K562 (cell line): ENCODE results near the gene RFPL2. TPM values are rescaled to one million over a fixed set of nuclear protein-coding genes. Genes with fewer than 3 reads are reported as not detected.

ENCODE experiments used
- ATAC-seq: fragments of 200-7000 bp; cut with Tn5 transposase; 3 replicates; pipeline ENCODE4 v1.9.1; 2020; ENCODE audit warnings: moderate library complexity
- BruUV-seq: library from RNA; stranded (reverse); fragments of 400-500 nt; replicated peaks from 2 replicates; lab custom pipeline; 2021; lab: Mats Ljungman, UMichigan
- CTCF ChIA-PET: fragments of 300-600 bp; formaldehyde crosslinking; extraction: SDS; loops from one replicate; lab custom pipeline; 2021; ENCODE audit warnings: low intra/inter-chr PET ratio; lab: Yijun Ruan, JAX
- POLR2A ChIA-PET: fragments of 300-600, 350-650 bp; sonication (Branson Sonifier 250); formaldehyde crosslinking; extraction: SDS; loops from one replicate; lab custom pipeline; 2021; ENCODE audit warnings: antibody characterized with exemption, inconsistent platforms; lab: Yijun Ruan, JAX
- DNase-seq, 4 experiments: peaks; one replicate each; pipeline versions ENCODE4 v3.0.0 to v3.0.0-alpha.2; 2011 to 2018; ENCODE audit warnings: low spot score in 3 of 4, mixed read lengths in 3 of 4; ENCODE audit errors: extremely low read depth in 1 of 4
- FAIRE-seq: peaks from 2 replicates; lab custom pipeline; 2011; peaks lifted over from hg19 to GRCh38; lab: Jason Lieb, UNC
- H2AFZ ChIP-seq: 2 replicates; pipeline ENCODE4 v1.6.0; 2011; ENCODE audit warnings: low read depth, low read length, control low read depth, inconsistent platforms
- H3K27ac ChIP-seq: fragments of 200-600 bp; 3 replicates; pipeline ENCODE4 v1.8.0; 2011; ENCODE audit warnings: low read depth, mild to moderate bottlenecking, control low read depth, inconsistent platforms, low read length, moderate library complexity, mixed read lengths; ENCODE audit errors: extremely low read depth
- H3K27me3 ChIP-seq, 2 experiments: fragments of 300-600 bp in 1 of 2; 2 replicates in 1 of 2; 3 replicates in 1 of 2; pipeline versions ENCODE4 v1.6.0 to v1.8.0; 2011; ENCODE audit warnings: inconsistent platforms in 2 of 2, low read length in 2 of 2, mild to moderate bottlenecking in 1 of 2, mixed read lengths in 1 of 2, moderate library complexity in 1 of 2; ENCODE audit not compliant: control insufficient read depth in 2 of 2, insufficient read depth in 2 of 2
- H3K36me3 ChIP-seq: fragments of 300-600 bp; 3 replicates; pipeline ENCODE4 v1.8.0; 2011; ENCODE audit warnings: mild to moderate bottlenecking, low read length, inconsistent platforms; ENCODE audit not compliant: control insufficient read depth, insufficient read depth
- H3K4me1 ChIP-seq, 2 experiments: fragments of 200-600 bp in 1 of 2; replicated peaks in 1 of 2; 2 replicates in 1 of 2; 3 replicates in 1 of 2; pipeline versions ENCODE4 v1.5.1 to v1.8.0; 2011; ENCODE audit warnings: inconsistent platforms in 2 of 2, low read length in 2 of 2, mild to moderate bottlenecking in 1 of 2, mixed read lengths in 1 of 2, moderate library complexity in 1 of 2; ENCODE audit not compliant: control insufficient read depth in 2 of 2, insufficient read depth in 2 of 2
- H3K4me2 ChIP-seq: 2 replicates; pipeline ENCODE4 v1.6.1; 2011; ENCODE audit warnings: low read length, control low read depth, inconsistent platforms, mixed read lengths; ENCODE audit not compliant: insufficient read depth
- H3K4me3 ChIP-seq: fragments of 200-600 bp; sonication (generic), shearing (Covaris generic); 2 replicates; pipeline ENCODE4 v1.5.1; 2016; ENCODE audit warnings: control low read depth, inconsistent platforms
- H3K79me2 ChIP-seq: fragments of 200-600 bp; 3 replicates; pipeline ENCODE4 v1.8.0; 2011; ENCODE audit warnings: low read length, inconsistent platforms; ENCODE audit not compliant: control insufficient read depth, insufficient read depth
- H3K9ac ChIP-seq, 2 experiments: 2 replicates each; pipeline versions ENCODE4 v1.6.0 to v1.6.1; 2011; ENCODE audit warnings: low read depth in 2 of 2, low read length in 2 of 2, control low read depth in 1 of 2, inconsistent platforms in 1 of 2, mild to moderate bottlenecking in 1 of 2, mixed read lengths in 1 of 2; ENCODE audit not compliant: insufficient read depth in 1 of 2
- H3K9me1 ChIP-seq: one replicate; pipeline ENCODE4 v1.6.0; 2011; ENCODE audit warnings: inconsistent platforms, mild to moderate bottlenecking, low read length, moderate library complexity; ENCODE audit not compliant: control insufficient read depth, insufficient read depth
- H3K9me3 ChIP-seq: replicated peaks from 2 replicates; pipeline ENCODE4 v1.5.1; 2011; ENCODE audit warnings: low read depth, low read length, inconsistent platforms; ENCODE audit not compliant: control insufficient read depth, insufficient read depth
- H4K20me1 ChIP-seq: replicated peaks from 2 replicates; pipeline ENCODE4 v1.6.1; 2011; ENCODE audit warnings: low read length, inconsistent platforms, mixed read lengths; ENCODE audit not compliant: control insufficient read depth, insufficient read depth
- CSDE1 ChIP-seq, 2 experiments: fragments of 450-650 bp; IDR thresholded peaks; 2 replicates each; pipeline ENCODE4 v1.6.1; 2016; ENCODE audit warnings: mild to moderate bottlenecking in 1 of 2
- DDX20 ChIP-seq: fragments of 450-650 bp; IDR thresholded peaks from 2 replicates; pipeline ENCODE4 v1.6.1; 2016; ENCODE audit warnings: missing genetic modification characterization, low read depth, mild to moderate bottlenecking, missing compliant biosample characterization, moderate library complexity
- ELF2 ChIP-seq: fragments of 250-450 bp; sonication (Bioruptor Pico); IDR thresholded peaks from 2 replicates; pipeline ENCODE4 v1.5.0; 2021; ENCODE audit warnings: mild to moderate bottlenecking
- HIVEP1 ChIP-seq: fragments of 250-450 bp; sonication (Bioruptor Pico); IDR thresholded peaks from 2 replicates; pipeline ENCODE4 v1.4.0; 2020; ENCODE audit warnings: mild to moderate bottlenecking
- HMG20A ChIP-seq: fragments of 450-650 bp; formaldehyde crosslinking; conservative IDR thresholded peaks from 2 replicates; pipeline ENCODE4 v1.4.0; 2020; ENCODE audit warnings: mild to moderate bottlenecking, mixed read lengths
- ILF3 ChIP-seq: fragments of 450-650 bp; IDR thresholded peaks from 2 replicates; pipeline ENCODE4 v1.6.1; 2018; ENCODE audit warnings: antibody characterized with exemption, mild to moderate bottlenecking, moderate library complexity, borderline replicate concordance
- RFX1 ChIP-seq: fragments of 450-650 bp; IDR thresholded peaks from 2 replicates; pipeline ENCODE4 v1.6.1; 2016; ENCODE audit warnings: mild to moderate bottlenecking, moderate library complexity
- SMAD2 ChIP-seq: fragments of 150-350 bp; IDR thresholded peaks from 2 replicates; pipeline ENCODE4 v1.6.1; 2014; ENCODE audit warnings: low read depth, mild to moderate bottlenecking, low read length
- SRSF7 ChIP-seq: fragments of 200-400 bp; formaldehyde crosslinking; optimal IDR thresholded peaks from 2 replicates; pipeline ENCODE3; 2017; ENCODE audit warnings: mild to moderate bottlenecking, low read depth, low read length
- TGIF2 ChIP-seq: sonication (generic); formaldehyde crosslinking; IDR thresholded peaks from 2 replicates; pipeline ENCODE4 v1.8.1; 2022; ENCODE audit warnings: mild to moderate bottlenecking, missing genetic modification reagents, moderate library complexity
- U2AF2 ChIP-seq: fragments of 200-400 bp; formaldehyde crosslinking; optimal IDR thresholded peaks from 2 replicates; pipeline ENCODE3; 2017; ENCODE audit warnings: low read depth, mild to moderate bottlenecking, low read length
- WGBS: fragments of 100-300 bp; shearing (Covaris generic); methylation state at CpG from one replicate; pipeline ENCODE4 v1.1.6; 2016; ENCODE audit warnings: low coverage, mixed read lengths; ENCODE audit not compliant: insufficient coverage; ENCODE audit errors: missing lambda C conversion rate; 5-methylcytosine and 5-hydroxymethylcytosine counted together
- in situ Hi-C: fragments of 300-500 bp; cut with MboI; formaldehyde crosslinking; loops from 4 replicates; pipeline ENCODE4 v1.15.0; 2018; ENCODE audit warnings: inconsistent platforms, mixed read lengths
- intact Hi-C: fragments of 100-400 bp; cut with micrococcal nuclease; formaldehyde crosslinking; loops from 2 replicates; pipeline ENCODE4 v1.14.2; 2022
- polyA plus RNA-seq, 8 experiments: library from polyadenylated mRNA; depleted of rRNA in 4 of 8; stranded (reverse) in 5 of 8; unstranded in 3 of 8; fragments of >200 nt; fragmentation: Nextera tagmentation in 2 of 8; fragmentation: Illumina TruSeq in 1 of 8; extraction: Ambion mirVana in 2 of 8; extraction: Trizol in 1 of 8; gene quantifications; 2 replicates each; pipeline versions ENCODE4 v1.2.1 to v1.2.3, GENCODE V29; 2011 to 2014; ENCODE audit warnings: inconsistent platforms in 1 of 8, missing spikeins in 1 of 8
- total RNA-seq, 7 experiments: library from RNA; depleted of rRNA in 6 of 7; stranded (reverse); fragments of >200 nt in 6 of 7; fragmentation: Illumina TruSeq in 2 of 7; extraction: Trizol in 2 of 7; gene quantifications; 2 replicates each; pipeline versions ENCODE4 v1.2.1 to v1.2.3, GENCODE V29; 2011 to 2021; ENCODE audit warnings: low replicate concordance in 1 of 7
- TF ChIP-seq, protein P1 (sequence below): sonication (generic); formaldehyde crosslinking; IDR thresholded peaks from 2 replicates; pipeline ENCODE4 v1.8.0; 2022; ENCODE audit warnings: missing genetic modification reagents, mild to moderate bottlenecking, moderate library complexity, borderline replicate concordance
- TF ChIP-seq, protein P2 (sequence below), 2 experiments: fragments of 200-800 bp in 1 of 2; sonication (Bioruptor generic) in 1 of 2; sonication (generic) in 1 of 2; formaldehyde crosslinking in 1 of 2; IDR thresholded peaks in 1 of 2; conservative IDR thresholded peaks in 1 of 2; 2 replicates each; pipeline versions ENCODE4 v1.5.0 to v1.6.1; 2016 to 2020; ENCODE audit warnings: missing compliant biosample characterization in 1 of 2, missing genetic modification characterization in 1 of 2, missing genetic modification reagents in 1 of 2
- TF ChIP-seq, protein P3 (sequence below): sonication (generic); formaldehyde crosslinking; IDR thresholded peaks from 2 replicates; pipeline ENCODE4 v1.8.1; 2022; ENCODE audit warnings: missing genetic modification reagents

The RFPL2 gene
- total and polyA plus RNA-seq, 9 of the 15 experiments (the other 6 are each of a cell fraction or from before 2014, with no cell fraction given), result not detected

DNA sequence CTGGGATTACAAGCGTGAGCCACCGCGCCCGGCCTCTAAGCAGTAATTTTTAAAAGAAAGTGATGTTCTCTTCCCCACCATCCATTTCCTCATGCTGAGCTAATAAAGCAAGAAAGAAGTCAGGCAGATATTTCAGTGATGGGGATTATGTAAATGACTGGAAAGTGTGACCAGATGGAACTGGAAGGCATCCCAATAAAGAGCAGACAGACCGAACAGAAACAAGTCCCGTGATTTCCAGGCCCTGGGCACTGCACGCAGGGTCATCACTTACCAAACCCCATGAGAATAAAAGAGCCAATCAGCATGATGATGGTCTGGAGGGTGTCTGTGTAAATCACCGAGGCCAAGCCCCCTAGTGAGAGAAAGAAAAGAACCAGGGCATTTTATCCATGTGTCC lies 32.1 kb upstream of the RFPL2 start:
- no TSS peak for BruUV-seq
- FAIRE-seq, result no peak
- intact Hi-C loops, result no loop called here

DNA sequence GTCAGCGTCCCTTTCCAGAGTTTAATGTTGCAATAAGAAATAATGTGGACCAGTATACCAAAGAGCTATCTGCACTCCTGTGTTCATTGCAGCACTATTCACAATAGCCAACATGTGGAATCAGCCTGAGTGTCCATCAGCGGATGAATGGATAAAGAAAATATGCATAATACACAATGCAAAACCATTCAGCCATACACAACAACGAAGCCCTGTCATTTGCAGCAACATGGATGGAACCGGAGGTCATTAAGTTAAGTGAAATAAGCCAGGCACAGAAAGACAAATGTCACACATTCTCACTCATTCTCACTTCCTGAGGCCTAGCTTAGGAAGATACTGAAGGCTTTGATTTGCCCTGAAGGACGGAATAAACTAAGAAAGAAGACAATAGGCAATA lies 28.2 kb upstream of the RFPL2 start:
- 0% methylated on average over 5 of the region's 5 CpGs for WGBS
- H3K4me3 ChIP-seq, result no peak overlapping the region
- TF ChIP-seq RFX1 (no peak), TGIF2 (CRISPR knock-in tag) (no peak), DDX20 (tag) (no peak), U2AF2 (no peak), SMAD2 (no peak), CSDE1 (IDR thresholded peaks at IDR 0.05) (no peak)
- TF ChIP-seq, protein P1, sequence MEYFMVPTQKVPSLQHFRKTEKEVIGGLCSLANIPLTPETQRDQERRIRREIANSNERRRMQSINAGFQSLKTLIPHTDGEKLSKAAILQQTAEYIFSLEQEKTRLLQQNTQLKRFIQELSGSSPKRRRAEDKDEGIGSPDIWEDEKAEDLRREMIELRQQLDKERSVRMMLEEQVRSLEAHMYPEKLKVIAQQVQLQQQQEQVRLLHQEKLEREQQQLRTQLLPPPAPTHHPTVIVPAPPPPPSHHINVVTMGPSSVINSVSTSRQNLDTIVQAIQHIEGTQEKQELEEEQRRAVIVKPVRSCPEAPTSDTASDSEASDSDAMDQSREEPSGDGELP, result no peak
- TF ChIP-seq, protein P2, sequence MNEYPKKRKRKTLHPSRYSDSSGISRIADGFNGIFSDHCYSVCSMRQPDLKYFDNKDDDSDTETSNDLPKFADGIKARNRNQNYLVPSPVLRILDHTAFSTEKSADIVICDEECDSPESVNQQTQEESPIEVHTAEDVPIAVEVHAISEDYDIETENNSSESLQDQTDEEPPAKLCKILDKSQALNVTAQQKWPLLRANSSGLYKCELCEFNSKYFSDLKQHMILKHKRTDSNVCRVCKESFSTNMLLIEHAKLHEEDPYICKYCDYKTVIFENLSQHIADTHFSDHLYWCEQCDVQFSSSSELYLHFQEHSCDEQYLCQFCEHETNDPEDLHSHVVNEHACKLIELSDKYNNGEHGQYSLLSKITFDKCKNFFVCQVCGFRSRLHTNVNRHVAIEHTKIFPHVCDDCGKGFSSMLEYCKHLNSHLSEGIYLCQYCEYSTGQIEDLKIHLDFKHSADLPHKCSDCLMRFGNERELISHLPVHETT (CRISPR knock-in tag; conservative IDR thresholded peaks at IDR 0.05 in 1 of 2, IDR thresholded peaks at IDR 0.05 in 1 of 2), result no peak
- TF ChIP-seq, protein P3, sequence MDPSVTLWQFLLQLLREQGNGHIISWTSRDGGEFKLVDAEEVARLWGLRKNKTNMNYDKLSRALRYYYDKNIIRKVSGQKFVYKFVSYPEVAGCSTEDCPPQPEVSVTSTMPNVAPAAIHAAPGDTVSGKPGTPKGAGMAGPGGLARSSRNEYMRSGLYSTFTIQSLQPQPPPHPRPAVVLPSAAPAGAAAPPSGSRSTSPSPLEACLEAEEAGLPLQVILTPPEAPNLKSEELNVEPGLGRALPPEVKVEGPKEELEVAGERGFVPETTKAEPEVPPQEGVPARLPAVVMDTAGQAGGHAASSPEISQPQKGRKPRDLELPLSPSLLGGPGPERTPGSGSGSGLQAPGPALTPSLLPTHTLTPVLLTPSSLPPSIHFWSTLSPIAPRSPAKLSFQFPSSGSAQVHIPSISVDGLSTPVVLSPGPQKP (CRISPR knock-in tag), result no peak

More for the DNA sequence above, 32.1 kb upstream of the RFPL2 start:
- no peak for TF ChIP-seq SRSF7
- no peak for TF ChIP-seq ILF3
- no peak for TF ChIP-seq HMG20A (CRISPR knock-in tag)
- TF ChIP-seq ELF2 (CRISPR knock-in tag), result no peak
- no peak for TF ChIP-seq HIVEP1 (CRISPR knock-in tag)
- no peak for TF ChIP-seq TGIF2 (CRISPR knock-in tag)
- TF ChIP-seq, all 486 proteins: peak for 0
- CTCF ChIA-PET, result no interaction called here
- H3K27ac ChIP-seq, result no peak overlapping the region
- H3K36me3 ChIP-seq, result no peaks in the 10 kb centered on the region
- DNase-seq (no peak), ATAC-seq (no peak)
- H3K27me3 ChIP-seq, result no peaks in the 10 kb centered on the region
- no peak overlapping the region for H3K4me3 ChIP-seq
- POLR2A ChIA-PET, result no interaction called here
- no peak overlapping the region for H3K9ac ChIP-seq
- H3K9me1 ChIP-seq, result no peaks in the 10 kb centered on the region
- H3K4me2 ChIP-seq, result no peak overlapping the region
- WGBS, result 7% methylated on average over 8 of the region's 8 CpGs
- in situ Hi-C loops, result no loop called here
- H3K9me3 ChIP-seq, result no peaks in the 10 kb centered on the region
- H2AFZ ChIP-seq, result no peak overlapping the region
- no peaks in the 10 kb centered on the region for H3K79me2 ChIP-seq
- H4K20me1 ChIP-seq, result no peaks in the 10 kb centered on the region
- H3K4me1 ChIP-seq, result no peaks in the 10 kb centered on the region

More for the DNA sequence above, 28.2 kb upstream of the RFPL2 start:
- Histone ChIP-seq H3K36me3 (no peaks in the 10 kb centered on the region), H3K9ac (no peak overlapping the region), H3K27ac (no peak overlapping the region), H3K4me1 (no peaks in the 10 kb centered on the region), H4K20me1 (no peaks in the 10 kb centered on the region), H3K9me3 (no peaks in the 10 kb centered on the region), H2AFZ (no peak overlapping the region), H3K4me2 (no peak overlapping the region), H3K27me3 (no peaks in the 10 kb centered on the region), H3K9me1 (no peaks in the 10 kb centered on the region), H3K79me2 (no peaks in the 10 kb centered on the region)
- CTCF ChIA-PET, result no interaction called here
- DNase-seq (no peak), ATAC-seq (no peak), FAIRE-seq (no peak)
- intact Hi-C loops (no loop called here), in situ Hi-C loops (no loop called here)
- BruUV-seq, result no TSS peak
- POLR2A ChIA-PET, result no interaction called here
